Measurements from ENCODE around the gene AP4B1. TPM values are rescaled to one million over a fixed set of nuclear protein-coding genes. Genes with fewer than 3 reads are reported as not detected.

Gene AP4B1
- polyA plus RNA-seq, 1 experiment, result 16.5 TPM

- Histone ChIP-seq H3K4me3 (ENCODE audit: low read depth, low read length) (no peak overlapping the region), H3K9me3 (ENCODE audit: control insufficient read depth, insufficient read depth, low read length) (no peaks in the 10 kb centered on the region), H3K27me3 (ENCODE audit: control insufficient read depth, insufficient read depth, low read length) (no peaks in the 10 kb centered on the region), H3K27ac (ENCODE audit: low read depth, low read length) (no peak overlapping the region)
- POLR2A ChIA-PET, result no interaction called here
- no peak for DNase-seq (ENCODE audit: low read depth, low spot score)
- TF ChIP-seq CTCF (IDR thresholded peaks at IDR 0.05; ENCODE audit: low read depth, low read length), result no peak
- CTCF ChIA-PET, result interaction anchor here (2.5 kb wide), 1 partner anchor 11 kb away, joined by 6 read pairs; no protein-coding TSS in a partner anchor
Observed at GRCh38 chr1:113938192-113938591, 33.6 kb upstream of the AP4B1 start.

- no peak overlapping the region for H3K27ac ChIP-seq (ENCODE audit: low read depth, low read length)
- no peak for TF ChIP-seq CTCF (IDR thresholded peaks at IDR 0.05; ENCODE audit: low read depth, low read length)
- H3K9me3 ChIP-seq (ENCODE audit: control insufficient read depth, insufficient read depth, low read length), result no peaks in the 10 kb centered on the region
- ChIA-PET CTCF (interaction anchor here (0.6 kb wide), 1 partner anchor 40 kb away, joined by 3 read pairs; no protein-coding TSS in a partner anchor), POLR2A (interaction anchor here (0.7 kb wide), 1 partner anchor 1705 kb away, joined by 3 read pairs; no protein-coding TSS in a partner anchor)
- H3K4me3 ChIP-seq (ENCODE audit: low read depth, low read length), result no peak overlapping the region
- H3K27me3 ChIP-seq (ENCODE audit: control insufficient read depth, insufficient read depth, low read length), result no peaks in the 10 kb centered on the region
- DNase-seq (ENCODE audit: low read depth, low spot score), result no peak
Observed at GRCh38 chr1:113937146-113937545, 32.5 kb upstream of the AP4B1 start.

- no peak overlapping the region for H3K4me3 ChIP-seq (ENCODE audit: low read depth, low read length)
- ChIA-PET POLR2A (no interaction called here), CTCF (interaction anchor here (1.1 kb wide), 1 partner anchor 18 kb away, joined by 3 read pairs; no protein-coding TSS in a partner anchor)
- DNase-seq (ENCODE audit: low read depth, low spot score), result no peak
- TF ChIP-seq CTCF (IDR thresholded peaks at IDR 0.05; ENCODE audit: low read depth, low read length), result no peak
- no peak overlapping the region for H3K27ac ChIP-seq (ENCODE audit: low read depth, low read length)
- H3K27me3 ChIP-seq (ENCODE audit: control insufficient read depth, insufficient read depth, low read length), result no peaks in the 10 kb centered on the region
- H3K9me3 ChIP-seq (ENCODE audit: control insufficient read depth, insufficient read depth, low read length), result no peaks in the 10 kb centered on the region
Observed at GRCh38 chr1:113935970-113936369, 31.4 kb upstream of the AP4B1 start.

GRCh38 chr1:113935176-113935575 is 30.6 kb upstream of the AP4B1 start:
- Histone ChIP-seq H3K9me3 (ENCODE audit: control insufficient read depth, insufficient read depth, low read length) (no peaks in the 10 kb centered on the region), H3K27me3 (ENCODE audit: control insufficient read depth, insufficient read depth, low read length) (no peaks in the 10 kb centered on the region), H3K4me3 (ENCODE audit: low read depth, low read length) (no peak overlapping the region), H3K27ac (ENCODE audit: low read depth, low read length) (no peak overlapping the region)
- no peak for DNase-seq (ENCODE audit: low read depth, low spot score)
- no peak for TF ChIP-seq CTCF (IDR thresholded peaks at IDR 0.05; ENCODE audit: low read depth, low read length)
- ChIA-PET CTCF (interaction anchor here (0.6 to 1.1 kb wide), 2 partner anchors 19 to 348 kb away, joined by 3 read pairs; no protein-coding TSS in a partner anchor), POLR2A (no interaction called here)

GRCh38 chr1:113934511-113935055 is 30.0 kb upstream of the AP4B1 start:
- no peak overlapping the region for H3K4me3 ChIP-seq (ENCODE audit: low read depth, low read length)
- ChIA-PET CTCF (interaction anchor here (0.6 to 1.4 kb wide), 5 partner anchors 19 to 862 kb away, joined by 3 to 4 read pairs (median 3); partner anchors contain the start of genes DCLRE1B and LRIG2), POLR2A (no interaction called here)
- H3K9me3 ChIP-seq (ENCODE audit: control insufficient read depth, insufficient read depth, low read length), result no peaks in the 10 kb centered on the region; the same call in 1 of the 2 replicates
- no peak overlapping the region for H3K27ac ChIP-seq (ENCODE audit: low read depth, low read length)
- no peaks in the 10 kb centered on the region for H3K27me3 ChIP-seq (ENCODE audit: control insufficient read depth, insufficient read depth, low read length)
- no peak for DNase-seq (ENCODE audit: low read depth, low spot score)
- TF ChIP-seq CTCF (IDR thresholded peaks at IDR 0.05; ENCODE audit: low read depth, low read length), result no peak

All from AG04450 (cell line).